ENCODE data around the gene ZBTB7B.

GRCh38 chr1:155026154-155026553 lies 23.6 kb downstream of the ZBTB7B start:
- TF ChIP-seq CTCF (conservative IDR thresholded peaks at IDR 0.05): no peak
- TF ChIP-seq EZH2 (IDR thresholded peaks at IDR 0.05; ENCODE audit: low read depth): no peak

All from PC-9 (cell line).